HG03521 (cell line): ENCODE results near the gene EPHB6.

ENCODE experiments used
- ATAC-seq: cut with Tn5 transposase; IDR thresholded peaks from one replicate; pipeline ENCODE4 v1.9.1; 2021; ENCODE audit warnings: mild to moderate bottlenecking, moderate library complexity; ENCODE audit not compliant: unreplicated experiment

EPHB6 gene

DNA sequence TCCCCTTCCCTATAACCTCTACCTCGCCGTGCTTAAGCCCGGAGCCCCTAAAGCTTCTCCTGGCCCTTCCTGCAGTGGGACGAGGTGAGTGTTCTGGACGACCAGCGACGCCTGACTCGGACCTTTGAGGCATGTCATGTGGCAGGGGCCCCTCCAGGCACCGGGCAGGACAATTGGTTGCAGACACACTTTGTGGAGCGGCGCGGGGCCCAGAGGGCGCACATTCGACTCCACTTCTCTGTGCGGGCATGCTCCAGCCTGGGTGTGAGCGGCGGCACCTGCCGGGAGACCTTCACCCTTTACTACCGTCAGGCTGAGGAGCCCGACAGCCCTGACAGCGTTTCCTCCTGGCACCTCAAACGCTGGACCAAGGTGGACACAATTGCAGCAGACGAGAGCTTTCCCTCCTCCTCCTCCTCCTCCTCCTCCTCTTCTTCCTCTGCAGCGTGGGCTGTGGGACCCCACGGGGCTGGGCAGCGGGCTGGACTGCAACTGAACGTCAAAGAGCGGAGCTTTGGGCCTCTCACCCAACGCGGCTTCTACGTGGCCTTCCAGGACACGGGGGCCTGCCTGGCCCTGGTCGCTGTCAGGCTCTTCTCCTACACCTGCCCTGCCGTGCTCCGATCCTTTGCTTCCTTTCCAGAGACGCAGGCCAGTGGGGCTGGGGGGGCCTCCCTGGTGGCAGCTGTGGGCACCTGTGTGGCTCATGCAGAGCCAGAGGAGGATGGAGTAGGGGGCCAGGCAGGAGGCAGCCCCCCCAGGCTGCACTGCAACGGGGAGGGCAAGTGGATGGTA, 9.2 kb downstream of the EPHB6 start:
- ATAC-seq: no peak

- no peak for ATAC-seq
These were observed 10.3 kb downstream of the EPHB6 start for GRCh38 chr7:142864980-142865747.

- no peak for ATAC-seq
These were observed 10.9 kb downstream of the EPHB6 start for GRCh38 chr7:142865766-142866165.

GRCh38 chr7:142866361-142867096, 11.7 kb downstream of the EPHB6 start:
- ATAC-seq: no peak

- ATAC-seq: no peak
These were observed 12.2 kb downstream of the EPHB6 start for GRCh38 chr7:142867097-142867378.

GRCh38 chr7:142867398-142868187, 12.7 kb downstream of the EPHB6 start:
- no peak for ATAC-seq

GRCh38 chr7:142868188-142868985, 13.5 kb downstream of the EPHB6 start:
- ATAC-seq: no peak

GRCh38 chr7:142868986-142869415, 14.1 kb downstream of the EPHB6 start:
- ATAC-seq: no peak

DNA sequence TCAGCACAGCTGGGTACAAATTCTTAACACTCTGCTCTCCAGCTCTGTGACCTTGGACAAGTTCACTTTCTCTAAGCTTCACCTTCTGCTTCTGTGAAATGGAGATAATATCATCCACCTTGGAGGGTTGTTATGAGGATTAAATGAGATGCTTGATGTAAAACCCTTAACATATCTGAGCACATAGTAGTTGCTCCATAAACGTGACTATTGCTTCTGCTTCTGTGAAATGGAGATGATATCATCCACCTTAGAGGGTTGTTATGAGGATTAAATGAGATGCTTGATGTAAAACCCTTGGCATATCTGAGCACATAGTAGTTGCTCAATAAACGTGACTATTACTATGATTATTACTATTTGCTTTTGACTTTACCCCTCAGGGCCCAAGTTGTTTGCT, 14.6 kb downstream of the EPHB6 start:
- ATAC-seq: no peak

- no peak for ATAC-seq
These were observed 15.3 kb downstream of the EPHB6 start for GRCh38 chr7:142870147-142870559.

GRCh38 chr7:142870566-142871259, 15.8 kb downstream of the EPHB6 start:
- ATAC-seq: no peak

GRCh38 chr7:142871260-142872105, 16.6 kb downstream of the EPHB6 start:
- ATAC-seq: no peak

GRCh38 chr7:142872106-142872675, 17.3 kb downstream of the EPHB6 start:
- no peak for ATAC-seq

GRCh38 chr7:142873281-142873784, 18.5 kb downstream of the EPHB6 start:
- peak; percentile 74 for ATAC-seq

DNA sequence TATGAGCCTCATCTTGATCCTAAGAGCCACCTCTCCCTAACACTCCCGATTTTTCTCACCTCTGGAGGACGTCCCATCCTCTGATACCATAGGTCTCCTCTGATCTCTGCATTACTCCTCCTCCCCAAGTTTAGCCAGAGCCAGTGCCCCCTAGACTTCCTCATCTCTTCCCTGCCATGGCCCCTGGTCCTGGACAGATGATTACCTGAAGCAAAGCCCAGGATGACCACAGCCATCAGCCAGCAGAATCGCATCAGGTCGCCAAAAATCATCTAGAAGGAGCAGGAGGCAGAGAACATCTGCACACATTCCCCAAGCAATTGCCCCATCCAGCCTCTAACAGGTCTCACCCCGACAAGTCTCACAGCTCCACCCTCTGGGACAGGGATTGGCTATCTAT, 19.0 kb downstream of the EPHB6 start:
- ATAC-seq: no peak

- no peak for ATAC-seq
These were observed 19.5 kb downstream of the EPHB6 start for GRCh38 chr7:142874409-142874808.

DNA sequence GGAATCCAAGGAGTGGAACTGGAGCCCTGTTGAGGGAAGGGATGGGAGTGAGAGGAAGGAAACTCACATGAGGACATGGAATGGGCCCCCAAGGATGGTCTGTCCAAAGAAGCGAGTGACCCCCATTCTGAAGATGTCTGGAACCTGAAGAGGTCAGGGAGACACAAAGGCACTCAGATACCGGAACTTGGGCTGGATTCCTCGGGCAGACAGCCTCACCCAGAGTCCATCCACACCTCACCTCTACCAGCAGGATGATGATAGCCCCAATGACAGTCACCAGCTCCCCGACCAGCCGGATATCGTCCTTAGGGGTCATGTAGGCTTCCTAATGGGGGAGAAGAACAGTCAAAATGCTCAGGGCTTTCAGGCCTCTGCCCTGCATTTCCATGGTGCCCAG, 20.0 kb downstream of the EPHB6 start:
- ATAC-seq: no peak

DNA sequence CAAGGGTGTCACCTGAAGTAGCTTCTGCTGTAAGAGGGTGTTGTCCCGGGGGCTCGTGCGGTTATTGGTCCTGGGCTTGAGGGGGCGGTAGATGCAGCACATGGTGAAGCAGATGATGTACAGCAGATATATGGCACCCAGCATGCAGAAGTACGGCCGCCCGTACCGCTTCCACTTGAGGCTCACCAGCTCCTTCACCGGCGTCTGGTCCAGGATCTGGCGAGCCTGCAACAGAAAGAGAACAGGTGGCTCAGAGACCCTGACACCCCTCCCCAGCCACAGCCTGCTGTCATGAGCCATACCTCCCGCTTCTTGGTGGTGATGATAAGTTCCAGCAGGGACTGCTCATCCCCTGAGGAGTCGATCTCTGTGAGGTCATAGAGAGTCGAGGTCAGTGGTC, 20.6 kb downstream of the EPHB6 start:
- ATAC-seq: no peak
